Kidney epithelial cell (primary cell): Measurements from ENCODE around the gene GOLGA6L24. TPM values are rescaled to one million over a fixed set of nuclear protein-coding genes. Genes with fewer than 3 reads are reported as not detected.

Source experiments
- total RNA-seq: library from RNA; depleted of rRNA; stranded (reverse); fragments of >200 nt; gene quantifications from 2 replicates; pipeline ENCODE4 v1.2.3, GENCODE V29; 2015

The GOLGA6L24 gene
- total RNA-seq, 1 donor from 2014 or later, result not detected

Other genes starting within 250 kb of the GOLGA6L24 start
- 53.4 and 59.0 TPM in 2 replicates for gene HERC2, start 35.9 kb downstream of the GOLGA6L24 start, total RNA-seq
- not detected in 2 replicates for gene GOLGA8F, start 20.6 kb upstream of the GOLGA6L24 start, total RNA-seq
- not detected in 2 replicates for gene GOLGA8G, start 174.9 kb upstream of the GOLGA6L24 start, total RNA-seq
- not detected in 2 replicates for gene GOLGA6L25, start 195.5 kb upstream of the GOLGA6L24 start, total RNA-seq